GM12878 (cell line): Measurements from ENCODE around the gene CCNJL. TPM values are rescaled to one million over a fixed set of nuclear protein-coding genes. Genes with fewer than 3 reads are reported as not detected.
A peak's percentile ranks its signal among the peaks of the same experiment; 100 is the strongest.

Experiments used
- ATAC-seq: fragments of 200-7000 bp; cut with Tn5 transposase; 3 replicates; pipeline ENCODE4 v1.9.1; 2020; ENCODE audit warnings: mild to moderate bottlenecking, moderate library complexity
- BruUV-seq: library from RNA; stranded (reverse); fragments of 400-500 nt; replicated peaks from 2 replicates; lab custom pipeline; 2021; lab: Mats Ljungman, UMichigan
- CTCF ChIA-PET: fragments of 300-600 bp; sonication (Branson Sonifier 250); formaldehyde crosslinking; extraction: SDS; loops from one replicate; lab custom pipeline; 2021; ENCODE audit warnings: inconsistent platforms; lab: Yijun Ruan, JAX
- POLR2A ChIA-PET: fragments of 350-600 bp; formaldehyde crosslinking; extraction: SDS; loops from one replicate; lab custom pipeline; 2021; ENCODE audit warnings: inconsistent platforms; lab: Charles Lee
- RAD21 ChIA-PET: fragments of 300-600 bp; sonication (Branson Sonifier 250); formaldehyde crosslinking; loops from one replicate; lab custom pipeline; 2023; ENCODE audit warnings: antibody characterized with exemption; ENCODE audit not compliant: unreplicated experiment; lab: Charles Lee
- SMC1A ChIA-PET: fragments of 300-600 bp; sonication (Branson Sonifier 250); formaldehyde crosslinking; loops from one replicate; lab custom pipeline; 2023; ENCODE audit not compliant: unreplicated experiment, uncharacterized antibody; lab: Charles Lee
- DNase-seq: peaks from one replicate; pipeline ENCODE4 v3.0.0-alpha.2; 2011; ENCODE audit warnings: low read depth, low spot score
- FAIRE-seq: peaks from 3 replicates; lab custom pipeline; 2011; peaks lifted over from hg19 to GRCh38; lab: Jason Lieb, UNC
- H2AFZ ChIP-seq: 2 replicates; pipeline ENCODE4 v1.6.0; 2011; ENCODE audit warnings: low read depth, low read length, control low read depth; ENCODE audit not compliant: control insufficient read depth
- H3K27ac ChIP-seq: 2 replicates; pipeline ENCODE4 v1.5.1; 2011; ENCODE audit warnings: control low read depth; ENCODE audit not compliant: control insufficient read depth, insufficient read depth
- H3K27me3 ChIP-seq, 2 experiments: replicated peaks in 1 of 2; 2 replicates each; pipeline versions ENCODE4 v1.6.0 to v1.6.1; 2011; ENCODE audit warnings: low read length in 1 of 2; ENCODE audit not compliant: control insufficient read depth in 2 of 2, insufficient read depth in 2 of 2
- H3K36me3 ChIP-seq, 2 experiments: 2 replicates each; pipeline ENCODE4 v1.5.1; 2011; ENCODE audit warnings: low read length in 1 of 2; ENCODE audit not compliant: control insufficient read depth in 2 of 2, insufficient read depth in 2 of 2
- H3K4me1 ChIP-seq: 2 replicates; pipeline ENCODE4 v1.6.1; 2011; ENCODE audit warnings: mild to moderate bottlenecking, low read length, moderate library complexity, mixed read lengths; ENCODE audit not compliant: control insufficient read depth, insufficient read depth
- H3K4me2 ChIP-seq: 2 replicates; pipeline ENCODE4 v1.6.0; 2011; ENCODE audit warnings: control low read depth; ENCODE audit not compliant: control insufficient read depth, insufficient read depth
- H3K4me3 ChIP-seq: fragments of 200-600 bp; sonication (generic); 2 replicates; pipeline ENCODE4 v1.5.1; 2016
- H3K79me2 ChIP-seq: 2 replicates; pipeline ENCODE4 v1.6.0; 2011; ENCODE audit warnings: low read length; ENCODE audit not compliant: control insufficient read depth, insufficient read depth
- H3K9ac ChIP-seq: 2 replicates; pipeline ENCODE4 v1.8.0; 2011; ENCODE audit warnings: low read length, control low read depth, mixed read lengths; ENCODE audit not compliant: control insufficient read depth, insufficient read depth
- H3K9me3 ChIP-seq: replicated peaks from 3 replicates; pipeline ENCODE4 v1.5.1; 2011; ENCODE audit warnings: mild to moderate bottlenecking, low read length; ENCODE audit not compliant: control insufficient read depth, insufficient read depth
- H4K20me1 ChIP-seq: 2 replicates; pipeline ENCODE4 v1.6.0; 2011; ENCODE audit not compliant: control insufficient read depth, insufficient read depth
- E2F4 ChIP-seq: IDR thresholded peaks from 2 replicates; pipeline ENCODE4 v1.6.1; 2012; ENCODE audit warnings: low read depth, low read length, improper control_type of control experiment
- E4F1 ChIP-seq: fragments of 450-650 bp; IDR thresholded peaks from 2 replicates; pipeline ENCODE4 v1.6.1; 2018; ENCODE audit warnings: borderline replicate concordance, mild to moderate bottlenecking; ENCODE audit not compliant: partially characterized antibody
- ELK1 ChIP-seq: IDR thresholded peaks from 2 replicates; pipeline ENCODE4 v1.6.1; 2012; ENCODE audit warnings: low read depth, low read length, improper control_type of control experiment
- FOXK2 ChIP-seq: fragments of 450-650 bp; IDR thresholded peaks from 2 replicates; pipeline ENCODE4 v1.6.1; 2017; ENCODE audit warnings: mild to moderate bottlenecking, moderate library complexity
- IKZF1 ChIP-seq: fragments of 450-650 bp; conservative IDR thresholded peaks from 2 replicates; pipeline ENCODE4 v1.6.1; 2017; ENCODE audit warnings: antibody characterized with exemption, mild to moderate bottlenecking
- JUND ChIP-seq: IDR thresholded peaks from 2 replicates; pipeline ENCODE4 v1.6.1; 2012; ENCODE audit warnings: low read depth, mild to moderate bottlenecking, low read length, improper control_type of control experiment, moderate library complexity
- POLR2A ChIP-seq: IDR thresholded peaks from 2 replicates; pipeline ENCODE4 v1.6.1; 2011; ENCODE audit warnings: low read depth, mild to moderate bottlenecking, low read length
- POLR2AphosphoS2 ChIP-seq: IDR thresholded peaks from 2 replicates; pipeline ENCODE4 v1.6.1; 2011; ENCODE audit warnings: low read depth, mild to moderate bottlenecking, low read length, improper control_type of control experiment, moderate library complexity
- RFX5 ChIP-seq: IDR thresholded peaks from 2 replicates; pipeline ENCODE4 v1.6.1; 2011; ENCODE audit warnings: low read depth, low read length, improper control_type of control experiment
- SMARCA5 ChIP-seq: fragments of 450-650 bp; IDR thresholded peaks from 2 replicates; pipeline ENCODE4 v1.6.1; 2017; ENCODE audit warnings: mild to moderate bottlenecking
- SRF ChIP-seq, 2 experiments: IDR thresholded peaks; 2 replicates each; pipeline ENCODE4 v1.6.1; 2011; ENCODE audit warnings: low read depth in 2 of 2, low read length in 2 of 2, mild to moderate bottlenecking in 1 of 2, moderate library complexity in 1 of 2
- ZNF217 ChIP-seq: fragments of 450-650 bp; IDR thresholded peaks from 2 replicates; pipeline ENCODE4 v1.6.1; 2017; ENCODE audit warnings: antibody characterized with exemption, mild to moderate bottlenecking
- whole genome bisulfite sequencing: methylation state at CpG from one replicate; pipeline ENCODE4 v1.1.6; 2016; ENCODE audit warnings: low lambda C conversion rate; ENCODE audit not compliant: insufficient replicate concordance, insufficient coverage; ENCODE audit errors: missing lambda C conversion rate; 5-methylcytosine and 5-hydroxymethylcytosine counted together
- in situ Hi-C: fragments of 300-500 bp; cut with MboI; formaldehyde crosslinking; loops from 9 replicates; pipeline ENCODE4 v1.14.3; 2018; ENCODE audit warnings: mixed read lengths
- intact Hi-C: fragments of 100-400 bp; cut with micrococcal nuclease; formaldehyde crosslinking; loops from one replicate; pipeline ENCODE4 v1.14.2; 2022; ENCODE audit not compliant: unreplicated experiment
- polyA plus RNA-seq, 11 experiments: library from polyadenylated mRNA; depleted of rRNA in 4 of 11; unstranded in 6 of 11; stranded (reverse) in 5 of 11; fragments of >200 nt; fragmentation: Nextera tagmentation in 4 of 11; fragmentation: Illumina TruSeq in 1 of 11; extraction: Ambion mirVana in 4 of 11; extraction: Trizol in 1 of 11; gene quantifications; 1 replicate in 1 of 11; 2 replicates in 10 of 11; pipeline versions ENCODE4 v1.2.1 to v1.2.3, GENCODE V29; 2011 to 2016; ENCODE audit warnings: inconsistent platforms in 2 of 11, missing spikeins in 2 of 11, low read depth in 1 of 11
- total RNA-seq, 4 experiments: library from RNA; depleted of rRNA in 3 of 4; stranded (reverse); fragments of >200 nt in 3 of 4; fragmentation: Illumina TruSeq in 1 of 4; extraction: Trizol in 1 of 4; gene quantifications; 2 replicates each; pipeline versions ENCODE4 v1.2.1 to v1.2.3, GENCODE V29; 2013 to 2021

The CCNJL gene
- total and polyA plus RNA-seq, 10 of the 15 experiments (the other 5 are each of a cell fraction or from before 2014, with no cell fraction given): 0.09 to 0.20 (median 0.10) TPM; not detected in 7

- in situ Hi-C loops (no loop called here), intact Hi-C loops (no loop called here)
- WGBS: 0% methylated on average over 2 of the region's 2 CpGs
- no peak overlapping the region for H3K9ac ChIP-seq
- ATAC-seq (peak; percentile 41), DNase-seq (no peak), FAIRE-seq (no peak)
- no TSS peak for BruUV-seq
- ChIA-PET RAD21 (interaction anchor here (1.1 kb wide), 1 partner anchor 58 kb away, joined by 3 read pairs; no protein-coding TSS in a partner anchor), SMC1A (no interaction called here), POLR2A (no interaction called here), CTCF (no interaction called here)
- H3K4me3 ChIP-seq: no peak overlapping the region
- H3K36me3 ChIP-seq: no peaks in the 10 kb centered on the region
- no peaks in the 10 kb centered on the region for H3K79me2 ChIP-seq
- no peak for TF ChIP-seq SMARCA5
- 0 out of 2 replicates have a peak, but pooled peaks have one; percentile 21 for TF ChIP-seq IKZF1
- peak overlapping the region; percentile 32; the same call in 1 of the 2 replicates for H3K4me2 ChIP-seq
- no peak overlapping the region for H3K27ac ChIP-seq
- H3K4me1 ChIP-seq: no peaks in the 10 kb centered on the region; the same call in 1 of the 2 replicates
- H3K9me3 ChIP-seq: no peaks in the 10 kb centered on the region
- peaks cover 0 to 2% of the 10 kb centered on the region in 2 experiments; a peak in 1 of 4 replicates for H3K27me3 ChIP-seq
- no peaks in the 10 kb centered on the region for H4K20me1 ChIP-seq
- peak overlapping the region; percentile 4; the same call in 1 of the 2 replicates for H2AFZ ChIP-seq
These were observed 23.1 kb downstream of the CCNJL start for GRCh38 chr5:160289356-160289651.

GRCh38 chr5:160287378-160288051, 24.8 kb downstream of the CCNJL start:
- Histone ChIP-seq H3K4me2 (no peak overlapping the region), H3K27ac (no peak overlapping the region), H3K9ac (no peak overlapping the region), H3K36me3 (no peaks in the 10 kb centered on the region), H4K20me1 (no peaks in the 10 kb centered on the region), H2AFZ (no peak overlapping the region), H3K4me1 (no peaks in the 10 kb centered on the region; the same call in 1 of the 2 replicates), H3K4me3 (no peak overlapping the region), H3K79me2 (no peaks in the 10 kb centered on the region), H3K27me3 (peaks cover 0 to 2% of the 10 kb centered on the region in 2 experiments; a peak in 1 of 4 replicates), H3K9me3 (no peaks in the 10 kb centered on the region)
- SMC1A ChIA-PET: interaction anchor here (0.6 to 1.2 kb wide), 4 partner anchors 10 to 367 kb away, joined by 3 read pairs; no protein-coding TSS in a partner anchor
- CTCF ChIA-PET: interaction anchor here (0.9 to 1.8 kb wide), 3 partner anchors 15 to 278 kb away, joined by 3 to 4 read pairs (median 4); partner anchors contain the start of gene TTC1
- 52% methylated on average over 7 of the region's 8 CpGs for WGBS
- FAIRE-seq (no peak), DNase-seq (no peak), ATAC-seq (no peak)
- intact Hi-C loops: no loop called here
- BruUV-seq: no TSS peak
- in situ Hi-C loops: no loop called here
- POLR2A ChIA-PET: interaction anchor here (0.6 kb wide), 1 partner anchor 24 kb away, joined by 3 read pairs; no protein-coding TSS in a partner anchor
- RAD21 ChIA-PET: interaction anchor here (1.4 kb wide), 1 partner anchor 207 kb away, joined by 3 read pairs; no protein-coding TSS in a partner anchor
- TF ChIP-seq SRF (IDR thresholded peaks at IDR 0.05; ENCODE audit: low read depth in 2 of 2, low read length in 2 of 2) (no peak), E2F4 (no peak), POLR2A (no peak), FOXK2 (no peak), POLR2AphosphoS2 (no peak), ELK1 (no peak), ZNF217 (no peak), SMARCA5 (no peak), E4F1 (no peak), JUND (no peak), RFX5 (no peak)
